Renal cortical epithelial cell (primary cell): ENCODE measurements around the gene HIPK4. TPM values are rescaled to one million over a fixed set of nuclear protein-coding genes. Genes with fewer than 3 reads are reported as not detected.
"Not testable (repeated sequence)": the region's sequence is repeated elsewhere in the genome, so short reads cannot be mapped to it uniquely, and the experiment has no call there.

Source experiments
- DNase-seq: peaks from one replicate; pipeline ENCODE4 v3.0.0-alpha.2; 2011; ENCODE audit warnings: low read depth
- total RNA-seq: library from RNA; depleted of rRNA; stranded (reverse); fragments of >200 nt; gene quantifications from 2 replicates; pipeline ENCODE4 v1.2.3, GENCODE V29; 2014

HIPK4 gene
- total RNA-seq, 1 donor from 2014 or later, result not detected

GRCh38 chr19:40336601-40336900 lies 53.4 kb downstream of the HIPK4 start:
- no peak for DNase-seq

GRCh38 chr19:40335855-40336600 lies 54.0 kb downstream of the HIPK4 start:
- DNase-seq, result no peak

GRCh38 chr19:40335101-40335500 lies 54.9 kb downstream of the HIPK4 start:
- DNase-seq, result no peak

GRCh38 chr19:40333083-40333482 lies 56.9 kb downstream of the HIPK4 start:
- not testable (repeated sequence) for DNase-seq

DNA sequence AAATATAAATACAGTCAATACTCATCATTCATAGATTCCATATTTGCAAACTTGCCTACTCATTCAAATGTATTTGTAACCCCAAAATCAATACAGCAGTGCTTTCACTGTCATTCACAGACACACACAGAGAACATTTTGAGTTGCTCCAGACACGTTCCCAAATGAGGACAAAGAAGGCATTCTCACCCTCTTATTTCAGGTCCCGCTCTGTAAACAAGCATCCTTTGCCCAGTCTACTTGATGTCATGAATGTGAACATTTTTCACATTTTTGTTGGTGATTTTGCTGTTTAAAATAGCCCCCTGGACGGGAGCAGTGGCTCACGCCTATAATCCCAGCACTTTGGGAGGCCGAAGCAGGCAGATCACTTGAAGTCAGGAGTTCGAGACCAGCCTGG lies 57.3 kb downstream of the HIPK4 start:
- DNase-seq, result no peak

GRCh38 chr19:40331052-40331451 lies 58.9 kb downstream of the HIPK4 start:
- no peak for DNase-seq

Other genes starting within 250 kb of the HIPK4 start
- gene MAP3K10, start 198.8 kb downstream of the HIPK4 start, total RNA-seq, result 5.6 and 11.2 TPM in 2 replicates
- not detected in 2 replicates for gene TTC9B, start 171.8 kb downstream of the HIPK4 start, total RNA-seq
- 0.05 and 0.52 TPM in 2 replicates for gene CCNP, start 163.5 kb downstream of the HIPK4 start, total RNA-seq
- 65.8 and 111 TPM in 2 replicates for gene AKT2, start 104.8 kb downstream of the HIPK4 start, total RNA-seq
- 3.5 and 6.7 TPM in 2 replicates for gene C19orf47, start 41.8 kb downstream of the HIPK4 start, total RNA-seq
- gene PLD3, start 41.5 kb downstream of the HIPK4 start, total RNA-seq, result 190 and 321 TPM in 2 replicates
- 0.52 and 1.0 TPM in 2 replicates for gene PRX, start 23.2 kb upstream of the HIPK4 start, total RNA-seq
- gene SERTAD1, start 35.8 kb upstream of the HIPK4 start, total RNA-seq, result 13.3 and 17.0 TPM in 2 replicates
- gene SERTAD3, start 54.2 kb upstream of the HIPK4 start, total RNA-seq, result 13.2 and 21.5 TPM in 2 replicates
- 43.0 and 59.6 TPM in 2 replicates for gene BLVRB, start 75.6 kb upstream of the HIPK4 start, total RNA-seq
- gene SPTBN4, start 76.8 kb upstream of the HIPK4 start, total RNA-seq, result 0.89 and 2.4 TPM in 2 replicates
- gene SHKBP1, start 186.7 kb upstream of the HIPK4 start, total RNA-seq, result 32.8 and 53.5 TPM in 2 replicates
- gene LTBP4, start 211.2 kb upstream of the HIPK4 start, total RNA-seq, result 14.9 and 15.5 TPM in 2 replicates